Esophagus squamous epithelium (tissue), 4 donors: ENCODE results near the gene NIPSNAP3A.

Experiments
- CTCF ChIP-seq, 6 experiments: fragments of 450-650 bp in 4 of 6; fragments of 200-600 bp in 2 of 6; sonication (generic) in 2 of 6; IDR thresholded peaks; one replicate each; pipeline ENCODE4 v1.5.1; 2016 to 2019; ENCODE audit warnings: antibody characterized with exemption in 6 of 6, mild to moderate bottlenecking in 4 of 6, moderate library complexity in 4 of 6
- POLR2A ChIP-seq, 4 donors: fragments of 450-650 bp; IDR thresholded peaks; one replicate each; pipeline ENCODE4 v1.6.1; 2017; ENCODE audit warnings: antibody characterized with exemption in 4 of 4, mild to moderate bottlenecking in 4 of 4, moderate library complexity in 3 of 4

DNA sequence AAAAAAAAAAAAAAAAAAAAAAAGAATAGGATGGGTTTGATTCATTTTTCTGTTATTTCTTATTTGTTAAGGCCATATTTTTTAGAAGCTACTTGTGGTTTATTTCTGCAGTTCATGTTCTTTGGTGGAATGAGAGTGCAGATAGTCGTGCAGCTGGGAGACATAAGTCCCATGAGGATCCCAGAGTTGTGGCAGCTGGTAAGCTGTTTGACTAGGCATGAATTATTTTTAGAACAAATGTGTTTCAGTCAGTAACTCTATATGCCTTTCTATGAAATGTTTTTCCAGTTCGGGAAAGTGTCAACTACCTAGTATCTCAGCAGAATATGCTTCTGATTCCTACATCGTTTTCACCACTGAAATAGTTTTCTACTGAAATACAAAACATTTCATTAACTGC, 11.5 kb downstream of the NIPSNAP3A start:
- TF ChIP-seq CTCF (IDR thresholded peaks at IDR 0.05) (no peak), POLR2A (IDR thresholded peaks at IDR 0.05) (no peak)
